Measurements from ENCODE around the gene GAD1. TPM values are rescaled to one million over a fixed set of nuclear protein-coding genes. Genes with fewer than 3 reads are reported as not detected.

Gene GAD1
- polyA plus RNA-seq, 1 of the 3 experiments (the other 2 are of a cell fraction): 0.20 TPM

- TF ChIP-seq REST (IDR thresholded peaks at IDR 0.05; ENCODE audit: low read depth, low read length): no peak
- no peak for TF ChIP-seq IRF3 (IDR thresholded peaks at IDR 0.05; ENCODE audit: low read depth, low read length)
Observed at GRCh38 chr2:170798996-170799395, 17.7 kb upstream of the GAD1 start (continued).

DNA sequence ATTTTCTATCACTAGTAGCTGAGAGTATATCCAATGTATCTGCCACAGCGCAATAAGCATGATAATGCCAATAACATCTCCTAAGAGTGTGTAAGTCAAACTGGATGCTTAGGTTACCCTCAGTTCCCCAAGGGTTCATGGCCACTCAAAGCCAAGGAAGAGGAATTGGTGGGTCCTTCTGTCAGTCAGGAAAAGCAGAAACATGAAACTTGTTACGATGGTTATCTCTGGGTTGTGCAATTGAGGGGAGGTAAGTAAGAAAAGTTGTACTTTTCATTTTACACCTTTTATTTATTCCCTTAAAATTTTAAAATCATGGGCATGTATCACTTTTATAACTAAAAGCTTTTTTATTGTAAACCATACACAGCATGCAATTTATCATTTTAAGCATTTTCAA is 10.1 kb upstream of the GAD1 start:
- no peak overlapping the region for H2AFZ ChIP-seq (ENCODE audit: low read depth)
- no peaks in the 10 kb centered on the region for H4K20me1 ChIP-seq (ENCODE audit: insufficient read depth)
- peaks cover 19% of the 10 kb centered on the region; the same call in 1 of the 2 replicates for H3K27me3 ChIP-seq (ENCODE audit: insufficient read depth)
- WGBS (ENCODE audit: low lambda C conversion rate): 64% methylated on average over 2 of the region's 2 CpGs
- no peaks in the 10 kb centered on the region for H3K36me3 ChIP-seq (replicated peaks in 1 of 2; ENCODE audit: control insufficient read depth in 1 of 2, insufficient read depth in 2 of 2, low read length in 1 of 2)
- H3K9me3 ChIP-seq: no peaks in the 10 kb centered on the region
- no peaks in the 10 kb centered on the region for H3K4me1 ChIP-seq (ENCODE audit: control insufficient read depth in 1 of 2, insufficient read depth in 2 of 2, low read depth in 1 of 2, low read length in 1 of 2)
- no peak overlapping the region for H3K4me2 ChIP-seq
- no peak overlapping the region for H3K27ac ChIP-seq (ENCODE audit: low read depth in 2 of 2, low read length in 1 of 2)
- H3K9me2 ChIP-seq: no peaks in the 10 kb centered on the region
- no peak overlapping the region for H3K9ac ChIP-seq
- ChIA-PET CTCF (interaction anchor here (0.9 to 3.0 kb wide), 3 partner anchors 9 to 570 kb away, joined by 3 to 9 read pairs (median 8); no protein-coding TSS in a partner anchor), POLR2A (no interaction called here)
- H3K79me2 ChIP-seq (ENCODE audit: insufficient read depth): no peaks in the 10 kb centered on the region
- no peak for DNase-seq
- no peak for TF ChIP-seq RFX5 (IDR thresholded peaks at IDR 0.05; ENCODE audit: low read length)
- no peak for TF ChIP-seq RCOR1 (IDR thresholded peaks at IDR 0.05; ENCODE audit: low read length)
- no peak for TF ChIP-seq FOSL2 (IDR thresholded peaks at IDR 0.05; ENCODE audit: borderline replicate concordance, low read depth)
- TF ChIP-seq TAF1 (IDR thresholded peaks at IDR 0.05; ENCODE audit: borderline replicate concordance, low read depth, low read length): no peak
- TF ChIP-seq SIN3A (IDR thresholded peaks at IDR 0.05; ENCODE audit: borderline replicate concordance, low read depth, low read length): no peak
- TF ChIP-seq, protein P1, sequence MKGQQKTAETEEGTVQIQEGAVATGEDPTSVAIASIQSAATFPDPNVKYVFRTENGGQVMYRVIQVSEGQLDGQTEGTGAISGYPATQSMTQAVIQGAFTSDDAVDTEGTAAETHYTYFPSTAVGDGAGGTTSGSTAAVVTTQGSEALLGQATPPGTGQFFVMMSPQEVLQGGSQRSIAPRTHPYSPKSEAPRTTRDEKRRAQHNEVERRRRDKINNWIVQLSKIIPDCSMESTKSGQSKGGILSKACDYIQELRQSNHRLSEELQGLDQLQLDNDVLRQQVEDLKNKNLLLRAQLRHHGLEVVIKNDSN (IDR thresholded peaks at IDR 0.05; ENCODE audit: borderline replicate concordance, low read depth): no peak
- H3K4me3 ChIP-seq (ENCODE audit: low read depth in 2 of 2, low read length in 1 of 2): no peak overlapping the region
- no peaks in the 10 kb centered on the region for H3F3A ChIP-seq (replicated peaks; ENCODE audit: insufficient read depth)

Measured in SK-N-SH (cell line).